ENCODE results near the gene CSH2.
A peak's percentile ranks its signal among the peaks of the same experiment; 100 is the strongest.

CSH2 gene

GRCh38 chr17:63842540-63843386 is 30.7 kb downstream of the CSH2 start, which contains the start of gene SMARCD2:
SMARCD2 (minus strand) TSS chr17:63842685; CDS start chr17:63842674, 11 bp downstream.
- peaks cover 19% of the 10 kb centered on the region for H3F3A ChIP-seq (ENCODE audit: control insufficient read depth, insufficient read depth)

GRCh38 chr17:63842173-63842539 is 31.3 kb downstream of the CSH2 start:
- peaks cover 36% of the 10 kb centered on the region for H3K36me3 ChIP-seq (ENCODE audit: control insufficient read depth, low read length)
- H3K4me2 ChIP-seq (ENCODE audit: low read length): peak overlapping the region; percentile 98
- no peaks in the 10 kb centered on the region for H3K27me3 ChIP-seq (ENCODE audit: control insufficient read depth, low read length)
- no peaks in the 10 kb centered on the region; the same call in 1 of the 2 replicates for H4K20me1 ChIP-seq (ENCODE audit: control insufficient read depth, insufficient read depth, low read depth, low read length)
- H3K9me2 ChIP-seq (replicated peaks; ENCODE audit: control insufficient read depth, low read length): no peaks in the 10 kb centered on the region
- no peak for TF ChIP-seq EZH2phosphoT487 (IDR thresholded peaks at IDR 0.05; ENCODE audit: borderline replicate concordance, low read length)
- TF ChIP-seq CTCF (IDR thresholded peaks at IDR 0.05; ENCODE audit: low read depth, low read length, poor library complexity, severe bottlenecking): no peak
- H3K9me3 ChIP-seq (ENCODE audit: control insufficient read depth, insufficient read depth, low read length): no peaks in the 10 kb centered on the region
- H3K4me3 ChIP-seq (ENCODE audit: low read length): peak overlapping the region; percentile 87
- peak overlapping the region; percentile 75 for H3K27ac ChIP-seq (ENCODE audit: low read depth, low read length)
- H3K79me2 ChIP-seq (ENCODE audit: control insufficient read depth, low read length): peaks cover 52% of the 10 kb centered on the region
- H3K4me1 ChIP-seq (ENCODE audit: control insufficient read depth, low read length): peaks cover 41% of the 10 kb centered on the region
- H3F3A ChIP-seq (ENCODE audit: control insufficient read depth, insufficient read depth): peaks cover 19% of the 10 kb centered on the region

More at GRCh38 chr17:63842540-63843386, 30.7 kb downstream of the CSH2 start, which contains the start of gene SMARCD2:
- H3K4me3 ChIP-seq (ENCODE audit: low read length): peak within 1 kb of the TSS; percentile 87
- no peaks in the 10 kb centered on the region for H3K9me3 ChIP-seq (ENCODE audit: control insufficient read depth, insufficient read depth, low read length)
- peak within 1 kb of the TSS; percentile 98 for H3K4me2 ChIP-seq (ENCODE audit: low read length)
- H3K36me3 ChIP-seq (ENCODE audit: control insufficient read depth, low read length): peaks cover 31% of the 10 kb centered on the region
- TF ChIP-seq EZH2phosphoT487 (IDR thresholded peaks at IDR 0.05; ENCODE audit: borderline replicate concordance, low read length) (no peak), CTCF (IDR thresholded peaks at IDR 0.05; ENCODE audit: low read depth, low read length, poor library complexity, severe bottlenecking) (no peak)
- H3K27ac ChIP-seq (ENCODE audit: low read depth, low read length): peak within 1 kb of the TSS; percentile 80
- H3K79me2 ChIP-seq (ENCODE audit: control insufficient read depth, low read length): peaks cover 46% of the 10 kb centered on the region
- no peaks in the 10 kb centered on the region for H3K27me3 ChIP-seq (ENCODE audit: control insufficient read depth, low read length)
- no peaks in the 10 kb centered on the region; the same call in 1 of the 2 replicates for H4K20me1 ChIP-seq (ENCODE audit: control insufficient read depth, insufficient read depth, low read depth, low read length)
- H3K4me1 ChIP-seq (ENCODE audit: control insufficient read depth, low read length): peaks cover 41% of the 10 kb centered on the region
- no peaks in the 10 kb centered on the region for H3K9me2 ChIP-seq (replicated peaks; ENCODE audit: control insufficient read depth, low read length)

- Histone ChIP-seq H3K27me3 (ENCODE audit: control insufficient read depth, low read length) (no peaks in the 10 kb centered on the region), H3K9me3 (ENCODE audit: control insufficient read depth, insufficient read depth, low read length) (no peaks in the 10 kb centered on the region), H3K79me2 (ENCODE audit: control insufficient read depth, low read length) (peaks cover 58% of the 10 kb centered on the region), H3K4me1 (ENCODE audit: control insufficient read depth, low read length) (peaks cover 41% of the 10 kb centered on the region), H3K36me3 (ENCODE audit: control insufficient read depth, low read length) (peaks cover 42% of the 10 kb centered on the region), H3K27ac (ENCODE audit: low read depth, low read length) (peak overlapping the region; percentile 75), H3F3A (ENCODE audit: control insufficient read depth, insufficient read depth) (peaks cover 21% of the 10 kb centered on the region), H3K4me3 (ENCODE audit: low read length) (peak overlapping the region; percentile 87), H3K9me2 (replicated peaks; ENCODE audit: control insufficient read depth, low read length) (no peaks in the 10 kb centered on the region), H4K20me1 (ENCODE audit: control insufficient read depth, insufficient read depth, low read depth, low read length) (no peaks in the 10 kb centered on the region; the same call in 1 of the 2 replicates), H3K4me2 (ENCODE audit: low read length) (peak overlapping the region; percentile 98)
- TF ChIP-seq EZH2phosphoT487 (IDR thresholded peaks at IDR 0.05; ENCODE audit: borderline replicate concordance, low read length) (no peak), CTCF (IDR thresholded peaks at IDR 0.05; ENCODE audit: low read depth, low read length, poor library complexity, severe bottlenecking) (no peak)
Observed at GRCh38 chr17:63841350-63842172, 31.9 kb downstream of the CSH2 start.
